Activated CD4-positive, alpha-beta T cell treated with anti-CD3 and anti-CD28 coated beads, Interleukin-2, Interleukin-4, amounts not matched to agents 100 ng/mL and 50 ng/mL, durations not matched to agents 16 hours and 8 hours (primary cell): ENCODE measurements around the gene DMD.

Experiments used
- DNase-seq: peaks from one replicate; pipeline ENCODE4 v3.0.0-alpha.2; 2020; ENCODE audit warnings: low spot score

Gene DMD

GRCh38 chrX:31337332-31337731 lies 1874.0 kb downstream of the DMD start:
- no peak for DNase-seq

- DNase-seq, result no peak
These were observed 1874.9 kb downstream of the DMD start for GRCh38 chrX:31336419-31336818.

- no peak for DNase-seq
These were observed 1876.4 kb downstream of the DMD start for GRCh38 chrX:31334997-31335396.

- no peak for DNase-seq
These were observed 1878.1 kb downstream of the DMD start for GRCh38 chrX:31333165-31333831.

- no peak for DNase-seq
These were observed 1879.4 kb downstream of the DMD start for GRCh38 chrX:31331928-31332327.

GRCh38 chrX:31331015-31331414 lies 1880.3 kb downstream of the DMD start:
- DNase-seq, result no peak

GRCh38 chrX:31329298-31329697 lies 1882.1 kb downstream of the DMD start:
- peak; percentile 2 for DNase-seq

- no peak for DNase-seq
These were observed 1887.7 kb downstream of the DMD start for GRCh38 chrX:31323658-31324057.

GRCh38 chrX:31320740-31321139 lies 1890.6 kb downstream of the DMD start:
- DNase-seq, result no peak

- DNase-seq, result no peak
These were observed 1891.8 kb downstream of the DMD start for GRCh38 chrX:31319586-31319985.

GRCh38 chrX:31318866-31319265 lies 1892.5 kb downstream of the DMD start:
- no peak for DNase-seq

- DNase-seq, result no peak
These were observed 1894.9 kb downstream of the DMD start for GRCh38 chrX:31316340-31316991.

- DNase-seq, result no peak
These were observed 1896.4 kb downstream of the DMD start for GRCh38 chrX:31314921-31315320.

GRCh38 chrX:31307952-31308351 lies 1903.4 kb downstream of the DMD start:
- DNase-seq, result no peak

- DNase-seq, result no peak
These were observed 1908.7 kb downstream of the DMD start for GRCh38 chrX:31302573-31303075.

- no peak for DNase-seq
These were observed 1909.4 kb downstream of the DMD start for GRCh38 chrX:31301941-31302340.

- no peak for DNase-seq
These were observed 1910.1 kb downstream of the DMD start for GRCh38 chrX:31301203-31301602.

- no peak for DNase-seq
These were observed 1912.4 kb downstream of the DMD start for GRCh38 chrX:31298916-31299315.

GRCh38 chrX:31297881-31298280 lies 1913.5 kb downstream of the DMD start:
- no peak for DNase-seq

- no peak for DNase-seq
These were observed 1916.9 kb downstream of the DMD start for GRCh38 chrX:31294475-31294874.

GRCh38 chrX:31293409-31293808 lies 1917.9 kb downstream of the DMD start:
- peak; percentile 7 for DNase-seq

- no peak for DNase-seq
These were observed 1920.2 kb downstream of the DMD start for GRCh38 chrX:31291131-31291530.

- DNase-seq, result no peak
These were observed 1923.5 kb downstream of the DMD start for GRCh38 chrX:31287861-31288260.

- no peak for DNase-seq
These were observed 1930.8 kb downstream of the DMD start for GRCh38 chrX:31280580-31280979.
